Fibroblast of skin of right biceps (primary cell): Measurements from ENCODE around the gene CGB2.
"Not testable (repeated sequence)": the region's sequence is repeated elsewhere in the genome, so short reads cannot be mapped to it uniquely, and the experiment has no call there.

Experiments used
- DNase-seq: peaks from one replicate; pipeline ENCODE4 v3.0.0-alpha.2; 2013

Gene CGB2

DNA sequence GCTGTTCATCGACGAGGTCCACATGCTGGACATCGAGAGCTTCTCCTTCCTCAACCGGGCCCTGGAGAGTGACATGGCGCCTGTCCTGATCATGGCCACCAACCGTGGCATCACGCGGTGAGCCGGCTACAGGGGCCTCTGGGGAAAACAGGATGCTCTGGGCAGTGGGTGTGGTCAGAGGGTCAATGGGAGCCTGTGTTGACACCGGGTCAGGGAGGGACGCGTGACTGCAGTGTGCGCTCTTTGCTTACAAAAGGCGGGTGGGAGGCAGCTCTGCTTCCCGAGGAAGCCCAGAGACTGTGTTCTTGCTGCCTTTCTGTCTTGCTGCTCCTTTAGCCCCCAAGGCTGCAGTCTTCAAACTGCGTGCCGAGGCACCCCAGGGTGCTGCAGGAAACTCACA is 20.5 kb upstream of the CGB2 start:
- DNase-seq, result no peak

GRCh38 chr19:49014123-49014869 is 17.4 kb upstream of the CGB2 start:
- DNase-seq, result no peak

- DNase-seq, result no peak
Observed at GRCh38 chr19:49014870-49015255, 16.8 kb upstream of the CGB2 start.

GRCh38 chr19:49016067-49016839 is 15.4 kb upstream of the CGB2 start:
- DNase-seq, result no peak

DNA sequence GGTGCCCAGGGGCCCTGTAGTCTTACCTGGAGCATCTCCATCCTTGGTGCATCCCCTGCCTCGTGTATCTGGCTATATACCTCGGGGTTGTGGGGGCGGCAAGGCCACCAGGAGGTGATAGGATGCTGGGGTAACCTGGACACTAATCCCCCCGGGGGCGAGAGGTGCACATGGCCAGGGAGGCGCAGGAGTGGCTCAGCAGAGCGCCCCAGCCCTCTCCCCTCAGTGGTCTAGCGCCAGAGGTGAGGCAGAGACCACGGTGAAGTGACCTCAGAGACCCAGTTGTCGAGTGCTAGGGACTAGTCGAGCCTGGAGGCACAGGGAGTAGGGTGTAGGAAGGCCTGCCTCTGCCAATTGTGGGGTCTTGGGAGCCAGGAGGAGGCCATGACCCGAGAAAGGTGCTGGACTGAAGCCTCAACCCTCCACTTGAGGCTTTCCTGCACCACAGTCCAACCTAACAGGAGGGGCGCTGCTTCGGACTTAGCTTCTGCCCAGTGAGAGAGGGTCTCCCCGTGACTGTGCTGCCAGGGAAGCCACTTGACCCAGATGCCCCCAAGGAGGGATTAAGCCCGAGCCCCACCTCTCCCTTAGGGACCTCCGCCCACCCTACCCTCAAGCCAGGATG is 14.5 kb upstream of the CGB2 start, which contains the start of gene LHB:
LHB (minus strand) TSS at position 51 of the 625 bp plus-strand sequence; CDS start at position 41, 10 bp downstream.
- no peak for DNase-seq

GRCh38 chr19:49017666-49018351 is 13.9 kb upstream of the CGB2 start:
- peak; percentile 78 for DNase-seq

- DNase-seq, result peak; percentile 14
Observed at GRCh38 chr19:49018388-49019241, 13.1 kb upstream of the CGB2 start.

- DNase-seq, result peak; percentile 50
Observed at GRCh38 chr19:49019242-49019932, 12.3 kb upstream of the CGB2 start.

DNA sequence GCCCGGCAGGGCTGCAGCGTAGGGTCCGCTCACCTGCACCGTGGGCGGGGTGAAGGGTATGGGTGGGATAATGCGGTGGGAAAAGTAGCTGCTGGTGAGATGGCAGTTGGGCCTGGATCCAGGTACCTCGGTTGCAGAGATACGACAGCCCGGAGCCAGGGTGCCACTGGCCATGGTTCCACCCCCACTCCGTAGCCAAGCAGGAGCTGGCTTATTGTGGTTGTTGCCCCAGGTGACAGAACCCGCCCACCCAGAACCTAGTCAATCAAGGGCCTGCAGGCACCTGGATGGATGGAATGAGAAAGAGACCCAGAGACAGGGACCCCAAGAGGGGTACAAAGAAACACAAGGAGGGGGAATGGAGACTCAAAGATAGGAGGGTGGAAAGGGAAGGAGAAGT is 11.3 kb upstream of the CGB2 start:
- no peak for DNase-seq

DNA sequence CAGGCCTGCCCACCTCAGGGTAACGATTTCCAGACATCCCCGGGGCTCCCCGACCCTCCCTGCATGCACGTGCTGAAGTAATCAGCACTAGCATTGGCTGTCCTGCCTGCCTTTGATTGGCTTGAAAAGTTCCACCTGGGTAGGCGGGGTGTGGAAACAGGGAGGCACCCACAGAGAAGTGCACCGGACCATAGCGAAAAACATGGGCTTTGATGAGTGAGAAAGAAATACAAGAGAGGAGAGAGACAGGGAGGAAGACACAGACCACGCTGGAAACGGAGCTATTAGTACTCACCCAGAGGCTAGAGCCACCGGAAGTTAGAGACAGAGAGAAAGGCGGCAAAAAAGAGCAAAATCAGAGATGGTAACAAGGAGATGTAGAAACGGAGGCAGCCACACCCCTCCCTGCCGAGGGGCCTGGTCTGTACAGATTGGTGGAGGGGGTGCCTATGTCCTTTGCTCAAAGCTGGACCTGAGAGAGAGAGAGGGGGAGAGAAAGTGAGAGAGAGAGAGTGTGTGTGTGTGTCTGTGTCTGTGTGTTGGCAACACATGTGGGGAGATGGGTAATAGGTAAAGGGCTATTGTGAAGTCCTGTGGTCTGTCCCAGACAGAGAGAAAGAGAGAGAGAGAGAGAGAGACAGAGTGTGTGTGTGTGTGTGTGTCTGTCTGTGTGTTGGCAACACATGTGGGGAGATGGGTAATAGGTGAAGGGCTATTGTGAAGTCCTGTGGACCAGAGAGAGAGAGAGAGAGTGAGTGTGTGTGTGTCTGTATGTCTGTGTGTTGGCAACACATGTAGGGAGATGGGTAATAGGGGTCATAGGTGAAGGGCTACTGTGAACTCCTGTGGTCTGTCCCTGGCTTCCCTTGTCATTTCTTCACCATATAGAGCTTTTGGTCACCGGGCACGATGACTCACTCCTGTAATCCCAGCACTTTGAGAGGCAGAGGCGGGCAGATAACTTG is 10.5 kb upstream of the CGB2 start:
- peak; percentile 42 for DNase-seq

DNA sequence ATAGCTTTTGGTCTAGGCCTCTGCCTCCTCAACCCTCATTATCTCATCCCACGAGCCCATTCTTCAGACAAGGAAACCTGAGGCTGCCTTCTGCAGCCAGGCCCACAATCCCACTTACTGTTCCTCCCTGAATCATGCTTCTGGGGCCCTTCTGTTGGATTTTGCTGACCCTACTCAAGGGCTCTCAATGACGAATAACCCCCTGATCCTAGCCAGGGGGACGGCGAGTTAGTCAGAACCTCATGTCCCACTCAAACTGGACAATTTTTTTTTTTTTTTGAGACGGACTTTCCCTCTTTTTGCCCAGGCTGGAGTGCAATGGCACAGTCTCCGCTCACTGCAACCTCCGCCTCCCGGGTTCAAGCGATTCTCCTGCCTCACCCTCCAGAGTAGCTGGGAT is 9.6 kb upstream of the CGB2 start:
- no peak for DNase-seq

DNA sequence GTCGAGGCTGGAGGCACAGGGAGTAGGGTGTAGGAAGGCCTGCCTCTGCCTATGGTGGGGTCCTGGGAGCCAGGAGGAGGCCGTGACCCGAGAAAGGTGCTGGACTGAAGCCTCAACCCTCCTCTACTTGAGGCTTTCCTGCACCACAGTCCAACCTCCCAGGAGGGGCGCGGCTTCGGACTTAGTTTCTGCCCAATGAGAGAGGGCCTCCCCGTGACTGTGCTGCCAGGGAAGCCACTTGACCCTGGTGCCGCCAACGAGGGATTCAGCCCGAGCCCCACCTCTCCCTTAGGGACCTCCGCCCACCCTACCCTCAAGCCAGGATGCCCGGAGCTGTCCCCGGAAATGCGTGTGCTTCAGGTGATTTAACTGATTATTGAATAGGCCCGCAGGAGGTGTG is 7.5 kb upstream of the CGB2 start, which contains the start of gene CGB3:
CGB3 (minus strand) TSS at position 101 of the 400 bp plus-strand sequence. CDS start 362 bp downstream, outside the sequence.
- not testable (repeated sequence) for DNase-seq

DNA sequence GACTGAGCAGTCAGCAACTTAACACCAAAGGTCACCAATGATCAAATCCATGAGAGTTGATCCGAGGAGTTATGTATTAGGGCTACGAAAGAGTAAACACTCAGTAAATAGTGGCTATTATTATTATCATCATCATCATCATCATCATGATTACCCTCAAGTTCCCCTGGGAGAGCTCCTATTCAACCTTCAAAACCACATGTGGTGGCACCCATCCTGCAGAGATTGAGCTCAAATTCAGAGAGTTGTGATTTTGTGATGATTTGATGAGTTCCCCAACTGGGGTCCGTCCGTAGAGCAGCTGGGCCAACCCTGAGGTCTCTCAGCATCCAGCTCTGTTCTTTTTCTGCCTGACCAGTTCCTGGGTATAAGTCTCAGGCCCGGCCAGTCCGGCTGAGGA is 6.6 kb upstream of the CGB2 start:
- DNase-seq, result not testable (repeated sequence)

GRCh38 chr19:49025599-49025998 is 6.1 kb upstream of the CGB2 start:
- DNase-seq, result peak; percentile 52

DNA sequence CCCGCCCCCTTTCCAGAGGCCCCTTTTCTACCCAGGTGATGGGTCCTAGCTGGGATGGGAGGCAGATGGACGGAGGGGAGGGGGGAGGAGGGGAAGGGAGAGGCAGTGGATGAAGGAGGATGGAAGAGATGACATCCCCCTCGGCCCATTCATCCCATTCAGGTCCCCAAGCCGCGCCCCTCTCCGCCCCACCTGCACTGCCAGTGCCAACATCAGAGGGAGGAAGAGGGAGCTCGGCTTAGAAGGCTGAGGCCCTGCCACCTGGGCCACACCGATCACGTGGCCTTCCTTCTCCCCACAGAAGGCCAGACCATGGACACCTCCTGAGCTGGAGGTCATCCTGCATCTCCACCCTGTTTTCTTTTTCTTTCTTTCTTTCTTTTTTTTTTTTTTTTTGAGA is 3.0 kb upstream of the CGB2 start:
- DNase-seq, result not testable (repeated sequence)

DNA sequence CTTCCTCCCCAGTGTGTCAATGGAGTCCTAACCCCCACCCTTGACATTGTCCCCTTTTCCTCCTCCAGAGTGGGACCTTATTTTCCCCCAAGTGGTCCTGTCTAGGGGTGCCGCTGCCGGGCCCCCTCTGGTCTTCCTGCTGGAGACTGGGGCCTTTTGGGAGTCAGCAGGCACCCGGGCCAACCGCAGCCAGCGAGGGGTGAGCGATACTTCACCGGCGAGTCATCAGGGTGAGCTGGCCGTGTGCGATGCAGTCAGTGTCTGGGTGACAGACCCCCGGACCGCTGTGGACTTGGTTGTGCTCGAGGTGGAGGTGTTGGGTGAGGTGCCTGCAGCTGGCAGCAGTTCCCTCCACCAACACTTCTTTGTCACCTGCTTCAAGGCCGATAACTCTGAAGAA is 1.9 kb upstream of the CGB2 start:
- DNase-seq, result peak; percentile 71

GRCh38 chr19:49030323-49030722 is 1.4 kb upstream of the CGB2 start:
- DNase-seq, result not testable (repeated sequence)

- not testable (repeated sequence) for DNase-seq
Observed at GRCh38 chr19:49036815-49037214, 5.1 kb downstream of the CGB2 start, which contains the start of gene CGB1. TSS of gene CGB1 (minus strand) at chr19:49036895. CDS start at chr19:49036711, 184 bp downstream.

DNA sequence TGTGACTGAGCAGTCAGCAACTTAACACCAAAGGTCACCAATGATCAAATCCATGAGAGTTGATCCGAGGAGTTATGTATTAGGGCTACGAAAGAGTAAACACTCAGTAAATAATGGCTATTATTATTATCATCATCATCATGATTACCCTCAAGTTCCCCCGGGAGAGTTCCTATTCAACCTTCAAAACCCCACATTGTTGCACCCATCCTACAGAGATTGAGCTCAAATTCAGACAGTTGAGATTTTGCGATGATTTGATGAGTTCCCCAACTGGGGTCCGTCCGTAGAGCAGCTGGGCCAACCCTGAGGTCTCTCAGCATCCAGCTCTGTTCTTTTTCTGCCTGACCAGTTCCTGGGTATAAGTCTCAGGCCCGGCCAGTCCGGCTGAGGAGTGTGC is 6.4 kb downstream of the CGB2 start:
- not testable (repeated sequence) for DNase-seq
